ENCODE results near the gene LGR6.
A peak's percentile ranks its signal among the peaks of the same experiment; 100 is the strongest.

LGR6 gene

DNA sequence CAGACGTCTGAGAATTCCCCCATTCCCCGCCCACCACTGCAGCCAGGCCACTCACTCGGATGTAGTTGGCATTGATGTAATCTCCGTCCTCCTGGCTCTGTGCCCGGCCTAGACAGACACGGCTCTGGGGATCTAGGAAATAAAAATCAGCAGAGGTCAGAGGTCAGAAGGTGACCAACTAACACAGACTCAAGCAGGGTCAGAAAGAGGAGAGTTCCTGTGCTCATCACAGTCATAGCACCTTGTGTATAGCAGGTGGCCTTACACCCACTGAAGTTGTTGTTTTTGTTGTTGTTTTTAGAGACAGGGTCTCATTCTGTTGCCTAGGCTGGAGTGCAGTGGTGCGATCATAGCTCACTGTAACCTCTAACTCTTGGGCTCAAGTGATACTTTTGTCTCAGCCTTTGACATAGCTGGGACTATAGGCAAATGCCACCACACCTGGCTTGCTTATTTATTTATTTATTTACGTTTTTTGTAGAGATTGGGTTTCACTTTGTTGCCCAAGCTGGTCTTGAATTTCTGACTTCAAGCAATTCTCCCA, 38.0 kb upstream of the LGR6 start:
- Mint-ChIP-seq H3K27ac (peak overlapping the region; percentile 46), H3K4me1 (peaks cover 47% of the 10 kb centered on the region), H3K36me3 (peaks cover 18% of the 10 kb centered on the region), H3K27me3 (no peaks in the 10 kb centered on the region), H3K4me3 (peak overlapping the region; percentile 51), H3K9me3 (no peaks in the 10 kb centered on the region)

- H3K9me3 Mint-ChIP-seq = no peaks in the 10 kb centered on the region
- peaks cover 57% of the 10 kb centered on the region for H3K4me1 Mint-ChIP-seq
- H3K27me3 Mint-ChIP-seq = no peaks in the 10 kb centered on the region
- peak overlapping the region; percentile 51 for H3K4me3 Mint-ChIP-seq
- peak overlapping the region; percentile 35 for H3K27ac Mint-ChIP-seq
- H3K36me3 Mint-ChIP-seq = peaks cover 14% of the 10 kb centered on the region
Observed at GRCh38 chr1:202156590-202156989, 37.0 kb upstream of the LGR6 start.

DNA sequence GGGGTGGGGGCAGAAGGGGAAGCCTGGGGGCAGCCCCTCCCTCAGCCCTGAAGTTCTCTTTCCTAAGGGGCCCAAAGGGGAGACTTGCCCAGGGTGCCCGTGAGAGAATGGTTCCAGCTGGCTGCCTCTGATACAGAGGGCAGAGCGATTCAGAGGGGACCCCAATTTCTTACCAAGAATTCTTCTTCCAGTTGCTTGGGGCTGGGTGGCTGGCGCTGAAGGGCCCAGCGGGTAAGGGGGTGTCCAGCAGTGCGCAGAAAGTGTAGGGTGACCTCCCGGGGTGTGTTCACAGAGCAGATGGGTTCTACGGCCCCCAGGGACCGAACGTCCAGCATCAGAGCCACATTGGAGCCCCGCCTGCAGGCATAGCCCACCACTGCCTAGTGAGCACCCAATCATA, 35.7 kb upstream of the LGR6 start:
- H3K36me3 Mint-ChIP-seq = peaks cover 14% of the 10 kb centered on the region
- H3K4me1 Mint-ChIP-seq = peaks cover 70% of the 10 kb centered on the region
- peak overlapping the region; percentile 94 for H3K4me3 Mint-ChIP-seq
- peak overlapping the region; percentile 81 for H3K27ac Mint-ChIP-seq
- H3K27me3 Mint-ChIP-seq = no peaks in the 10 kb centered on the region
- H3K9me3 Mint-ChIP-seq = no peaks in the 10 kb centered on the region

DNA sequence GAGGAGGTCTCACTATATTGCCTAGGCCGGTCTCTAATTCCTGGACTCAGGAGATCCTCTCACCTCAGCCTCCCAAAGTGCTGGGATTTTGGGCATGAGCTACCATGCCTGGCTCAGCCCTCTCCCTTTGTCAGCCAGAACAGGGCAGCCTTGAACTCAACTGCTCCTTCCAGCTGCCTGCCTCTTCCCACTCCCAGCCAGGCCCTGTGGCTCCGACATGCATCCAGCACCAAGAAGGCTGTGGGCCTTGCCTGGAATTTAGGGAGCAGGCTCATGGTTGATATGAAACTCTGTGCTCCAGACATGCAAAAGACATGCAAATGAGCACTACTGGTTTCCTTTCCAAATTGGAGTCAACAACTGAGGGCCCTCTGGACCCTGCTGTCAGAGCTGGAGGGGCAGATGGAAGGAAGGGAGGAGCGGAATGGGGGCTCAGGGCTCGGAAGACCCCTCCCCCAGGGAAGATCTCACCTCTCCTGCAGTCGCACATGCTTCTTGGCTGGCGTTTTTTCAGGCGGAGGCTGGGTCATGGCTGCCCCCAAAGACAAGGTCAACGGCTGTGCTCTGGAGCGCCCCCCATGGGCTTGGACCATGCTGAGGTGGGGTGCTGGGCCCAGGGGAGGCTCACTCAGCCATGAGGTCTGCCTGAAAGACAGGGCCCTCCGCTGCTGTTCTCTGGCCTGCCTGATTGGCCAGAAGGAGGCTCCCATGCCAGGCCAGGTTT, 34.6 kb upstream of the LGR6 start:
- peaks cover 77% of the 10 kb centered on the region for H3K4me1 Mint-ChIP-seq
- H3K4me3 Mint-ChIP-seq = peak overlapping the region; percentile 94
- no peaks in the 10 kb centered on the region for H3K27me3 Mint-ChIP-seq
- peak overlapping the region; percentile 98 for H3K27ac Mint-ChIP-seq
- H3K9me3 Mint-ChIP-seq = no peaks in the 10 kb centered on the region
- H3K36me3 Mint-ChIP-seq = peaks cover 10% of the 10 kb centered on the region

- H3K36me3 Mint-ChIP-seq = peaks cover 10% of the 10 kb centered on the region
- no peaks in the 10 kb centered on the region for H3K27me3 Mint-ChIP-seq
- peak overlapping the region; percentile 94 for H3K4me3 Mint-ChIP-seq
- no peaks in the 10 kb centered on the region for H3K9me3 Mint-ChIP-seq
- H3K4me1 Mint-ChIP-seq = peaks cover 81% of the 10 kb centered on the region
- peak overlapping the region; percentile 98 for H3K27ac Mint-ChIP-seq
Observed at GRCh38 chr1:202159534-202160371, 33.8 kb upstream of the LGR6 start.

- Mint-ChIP-seq H3K36me3 (peaks cover 9% of the 10 kb centered on the region), H3K4me1 (peaks cover 81% of the 10 kb centered on the region), H3K27me3 (no peaks in the 10 kb centered on the region), H3K4me3 (peak within 1 kb of the TSS; percentile 94), H3K9me3 (no peaks in the 10 kb centered on the region), H3K27ac (peak within 1 kb of the TSS; percentile 98)
Observed at GRCh38 chr1:202160377-202160940, 33.1 kb upstream of the LGR6 start, which contains the start of gene PTPN7. PTPN7 (minus strand) TSS chr1:202160602; CDS start chr1:202159402, 1,200 bp downstream.

DNA sequence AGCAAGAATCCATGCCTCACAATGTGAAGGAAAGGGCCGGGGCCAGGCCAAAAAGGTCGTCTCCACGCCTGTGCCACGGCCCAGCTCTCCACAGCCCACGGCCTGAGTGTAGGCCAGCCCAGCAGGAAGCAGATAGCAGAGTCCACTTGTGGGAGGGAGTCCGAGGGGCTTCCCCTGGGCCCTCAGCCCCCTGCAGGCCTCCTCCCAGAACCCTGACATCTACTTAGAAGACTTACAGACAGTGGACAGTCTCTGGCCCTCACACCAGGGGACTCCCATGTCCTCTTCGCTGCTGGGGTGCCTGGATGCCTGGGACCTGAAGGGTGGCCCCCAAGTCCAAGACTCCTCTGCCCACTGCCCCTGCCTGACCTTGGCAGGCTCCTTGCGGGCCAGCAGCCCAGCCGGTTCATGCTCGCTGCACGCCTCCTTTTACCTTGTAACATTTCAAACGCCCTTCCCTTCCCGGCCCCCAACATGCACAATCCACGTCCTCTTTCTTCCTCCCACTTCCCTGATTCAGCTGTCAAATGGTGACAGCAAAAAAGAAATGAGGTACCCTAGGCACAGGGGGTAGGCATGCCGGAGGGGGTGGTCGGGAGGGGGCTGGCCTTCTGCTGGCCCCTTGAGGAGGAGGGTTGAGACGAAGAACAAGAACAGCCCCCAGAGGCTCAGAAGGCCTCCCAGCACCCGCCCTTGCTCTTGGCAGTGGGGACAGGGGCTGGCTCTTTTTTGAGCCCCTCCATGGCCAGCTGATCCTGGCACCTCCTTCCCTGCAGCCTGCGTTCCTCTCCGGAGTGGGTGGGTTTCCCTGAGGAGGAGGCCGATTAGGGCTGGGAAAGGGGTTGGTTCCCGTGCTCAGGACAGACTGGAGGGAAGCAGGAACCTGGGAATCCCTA, 32.2 kb upstream of the LGR6 start:
- Mint-ChIP-seq H3K4me3 (peak overlapping the region; percentile 94), H3K9me3 (no peaks in the 10 kb centered on the region), H3K4me1 (peaks cover 81% of the 10 kb centered on the region), H3K36me3 (peaks cover 2% of the 10 kb centered on the region), H3K27me3 (no peaks in the 10 kb centered on the region), H3K27ac (peak overlapping the region; percentile 98)

- no peak overlapping the region for H3K27ac Mint-ChIP-seq
Observed at GRCh38 chr1:202162047-202162417, 31.6 kb upstream of the LGR6 start.

GRCh38 chr1:202162418-202163280, 30.9 kb upstream of the LGR6 start:
- peaks cover 2% of the 10 kb centered on the region for H3K36me3 Mint-ChIP-seq
- peak overlapping the region; percentile 33 for H3K27ac Mint-ChIP-seq
- H3K9me3 Mint-ChIP-seq = no peaks in the 10 kb centered on the region
- H3K4me3 Mint-ChIP-seq = peak overlapping the region; percentile 33
- H3K4me1 Mint-ChIP-seq = peaks cover 76% of the 10 kb centered on the region
- no peaks in the 10 kb centered on the region for H3K27me3 Mint-ChIP-seq

More at GRCh38 chr1:202162047-202162417, 31.6 kb upstream of the LGR6 start:
- no peak overlapping the region for H3K4me3 Mint-ChIP-seq
- H3K27me3 Mint-ChIP-seq = no peaks in the 10 kb centered on the region
- H3K36me3 Mint-ChIP-seq = peaks cover 2% of the 10 kb centered on the region
- no peaks in the 10 kb centered on the region for H3K9me3 Mint-ChIP-seq
- peaks cover 80% of the 10 kb centered on the region for H3K4me1 Mint-ChIP-seq

DNA sequence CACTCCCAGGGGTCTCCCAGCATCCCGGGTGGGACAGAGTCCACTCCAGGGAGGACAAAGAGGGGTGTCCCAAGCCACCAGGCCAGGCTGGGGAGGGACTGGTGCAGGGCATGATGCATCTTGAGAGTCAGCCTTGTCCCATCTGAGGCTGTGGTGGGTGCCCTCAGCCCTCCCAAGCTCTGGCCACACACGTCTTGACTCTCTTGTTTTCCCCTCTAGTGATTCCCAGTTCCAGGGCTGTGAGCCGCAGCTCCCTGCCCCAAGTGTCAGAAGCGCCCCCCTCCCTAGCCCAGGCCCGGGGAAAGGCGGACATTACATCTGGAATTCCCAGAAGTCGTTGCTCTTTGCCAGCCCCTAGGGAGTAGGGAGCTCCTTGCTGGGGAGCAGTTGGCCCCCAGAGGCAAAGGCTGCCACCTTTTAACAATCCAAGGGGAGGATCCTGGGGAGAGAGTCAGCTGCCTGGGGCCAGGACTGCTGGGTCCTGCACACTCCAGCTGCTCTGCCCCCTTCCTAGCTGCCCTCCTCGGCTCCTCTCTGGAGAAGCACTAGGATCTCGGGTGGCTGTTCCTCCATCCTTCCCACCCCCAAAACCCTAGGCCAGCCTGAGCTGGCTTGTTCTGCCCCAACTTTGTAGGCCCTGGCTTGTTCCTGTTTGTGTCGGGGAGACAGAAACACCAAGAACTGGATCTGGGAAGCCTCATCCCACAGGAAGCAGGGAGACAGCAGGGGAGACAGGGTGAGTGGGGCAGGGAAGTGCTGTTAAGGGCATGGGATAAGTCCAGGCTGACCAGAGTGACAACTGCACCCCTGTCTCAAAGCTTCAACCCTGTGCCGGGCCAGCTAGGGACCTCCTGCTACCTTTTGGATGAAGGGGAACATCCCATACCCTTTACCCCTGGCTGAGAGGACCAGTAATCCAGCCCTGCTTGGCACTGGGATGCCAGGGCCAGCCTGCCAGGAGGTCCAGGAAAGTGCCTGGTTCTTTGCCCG, 30.0 kb upstream of the LGR6 start:
- peaks cover 67% of the 10 kb centered on the region for H3K4me1 Mint-ChIP-seq
- H3K9me3 Mint-ChIP-seq = no peaks in the 10 kb centered on the region
- H3K27ac Mint-ChIP-seq = peak overlapping the region; percentile 72

GRCh38 chr1:202164271-202165037, 29.1 kb upstream of the LGR6 start:
- H3K4me3 Mint-ChIP-seq = peak overlapping the region; percentile 69
- peaks cover 58% of the 10 kb centered on the region for H3K4me1 Mint-ChIP-seq
- H3K27ac Mint-ChIP-seq = peak overlapping the region; percentile 30
- no peaks in the 10 kb centered on the region for H3K36me3 Mint-ChIP-seq
- H3K27me3 Mint-ChIP-seq = no peaks in the 10 kb centered on the region
- no peaks in the 10 kb centered on the region for H3K9me3 Mint-ChIP-seq

More for the DNA sequence above, 30.0 kb upstream of the LGR6 start:
- H3K4me3 Mint-ChIP-seq = peak overlapping the region; percentile 23
- no peaks in the 10 kb centered on the region for H3K27me3 Mint-ChIP-seq
- peaks cover 2% of the 10 kb centered on the region for H3K36me3 Mint-ChIP-seq

- H3K4me1 Mint-ChIP-seq = peaks cover 56% of the 10 kb centered on the region
- H3K27me3 Mint-ChIP-seq = no peaks in the 10 kb centered on the region
- peak overlapping the region; percentile 55 for H3K4me3 Mint-ChIP-seq
- H3K9me3 Mint-ChIP-seq = no peaks in the 10 kb centered on the region
- H3K27ac Mint-ChIP-seq = no peak overlapping the region
- H3K36me3 Mint-ChIP-seq = no peaks in the 10 kb centered on the region
Observed at GRCh38 chr1:202165267-202165941, 28.2 kb upstream of the LGR6 start.
